ENCODE data around the gene KREMEN1. TPM values are rescaled to one million over a fixed set of nuclear protein-coding genes. Genes with fewer than 3 reads are reported as not detected.

Gene KREMEN1
- total RNA-seq, 4 donors from 2014 or later = 7.5 to 35.8 (median 15.4) TPM

GRCh38 chr22:29083933-29084591 lies 11.2 kb downstream of the KREMEN1 start:
- no peak for ATAC-seq
- Histone ChIP-seq H3K36me3 (no peaks in the 10 kb centered on the region), H3K9me3 (no peaks in the 10 kb centered on the region), H3K4me1 (peaks cover 10 to 13% of the 10 kb centered on the region in 2 donors), H3K27ac (no peak overlapping the region), H3K27me3 (no peaks in the 10 kb centered on the region), H3K4me3 (no peak overlapping the region)
- intact Hi-C loops (cut with DNase I; ENCODE audit: low total_unique reads) (no loop called here), in situ Hi-C loops (cut with MboI; ENCODE audit: low sequenced_read_pairs in 4 of 4) (no loop called here)
- TF ChIP-seq CTCF (IDR thresholded peaks at IDR 0.05 in 4 of 5, conservative IDR thresholded peaks at IDR 0.05 in 1 of 5) = no peak
- TF ChIP-seq POLR2A (IDR thresholded peaks at IDR 0.05) = no peak
- no peak for DNase-seq

GRCh38 chr22:29087012-29087411 lies 14.2 kb downstream of the KREMEN1 start:
- Histone ChIP-seq H3K4me3 (no peak overlapping the region), H3K27me3 (no peaks in the 10 kb centered on the region), H3K36me3 (no peaks in the 10 kb centered on the region), H3K4me1 (peaks cover 0 to 4% of the 10 kb centered on the region in 2 donors), H3K27ac (no peak overlapping the region), H3K9me3 (no peaks in the 10 kb centered on the region)
- ATAC-seq (no peak), DNase-seq (no peak)
- intact Hi-C loops (cut with DNase I; ENCODE audit: low total_unique reads) = no loop called here
- in situ Hi-C loops (cut with MboI; ENCODE audit: low sequenced_read_pairs in 4 of 4) = no loop called here
- TF ChIP-seq CTCF (IDR thresholded peaks at IDR 0.05 in 4 of 5, conservative IDR thresholded peaks at IDR 0.05 in 1 of 5) = no peak
- TF ChIP-seq POLR2A (IDR thresholded peaks at IDR 0.05) = no peak

DNA sequence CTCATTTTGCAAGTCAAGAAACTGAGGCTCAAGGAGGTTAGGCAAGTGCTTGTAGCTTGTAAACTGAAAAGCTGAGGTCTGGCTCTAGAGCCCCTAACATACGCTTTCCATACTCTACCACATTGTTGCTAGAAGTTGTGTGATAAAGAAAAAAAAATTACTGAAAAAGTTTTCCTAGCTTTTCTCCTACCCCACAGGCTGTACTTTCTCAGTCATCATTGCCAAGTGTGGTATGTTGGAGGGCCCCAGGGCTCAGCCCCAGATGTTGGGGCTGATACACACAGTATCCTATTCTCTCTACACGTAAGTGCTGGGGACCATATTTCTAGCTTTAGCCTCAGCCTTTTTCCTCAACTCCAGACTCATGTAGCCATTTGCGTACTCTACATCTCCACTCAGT lies 16.0 kb downstream of the KREMEN1 start:
- in situ Hi-C loops (cut with MboI; ENCODE audit: low sequenced_read_pairs in 4 of 4) (no loop called here), intact Hi-C loops (cut with DNase I; ENCODE audit: low total_unique reads) (no loop called here)
- H3K36me3 ChIP-seq = no peaks in the 10 kb centered on the region
- H3K9me3 ChIP-seq = no peaks in the 10 kb centered on the region
- peaks cover 16 to 21% of the 10 kb centered on the region in 2 donors for H3K4me1 ChIP-seq
- ATAC-seq (no peak), DNase-seq (no peak)
- no peaks in the 10 kb centered on the region for H3K27me3 ChIP-seq
- TF ChIP-seq POLR2A (IDR thresholded peaks at IDR 0.05) (no peak), CTCF (IDR thresholded peaks at IDR 0.05 in 4 of 5, conservative IDR thresholded peaks at IDR 0.05 in 1 of 5) (no peak)
- H3K4me3 ChIP-seq = no peak overlapping the region
- H3K27ac ChIP-seq = no peak overlapping the region

DNA sequence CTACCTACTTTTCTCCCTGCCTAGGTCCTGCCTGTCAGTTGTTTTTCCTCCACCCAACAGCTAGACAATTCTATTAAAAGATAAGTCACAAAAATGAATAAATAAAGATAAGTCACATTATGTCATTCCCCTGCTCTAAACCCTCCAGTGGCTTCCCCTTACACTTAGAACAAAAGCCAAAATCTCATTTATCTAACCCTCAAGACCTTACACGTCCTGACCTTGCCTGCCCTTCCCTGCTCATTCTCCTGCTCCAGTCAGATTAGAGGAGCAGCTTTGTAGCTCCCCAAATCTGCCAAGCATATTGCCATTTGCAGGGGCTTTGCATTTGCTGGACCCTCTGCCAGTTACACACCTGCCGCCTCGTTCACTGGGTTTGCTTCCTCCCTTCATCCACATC lies 16.7 kb downstream of the KREMEN1 start:
- in situ Hi-C loops (cut with MboI; ENCODE audit: low sequenced_read_pairs in 4 of 4) (no loop called here), intact Hi-C loops (cut with DNase I; ENCODE audit: low total_unique reads) (no loop called here)
- ATAC-seq (no peak), DNase-seq (no peak)
- Histone ChIP-seq H3K4me1 (peaks cover 16 to 24% of the 10 kb centered on the region in 2 donors), H3K4me3 (no peak overlapping the region), H3K27me3 (no peaks in the 10 kb centered on the region), H3K27ac (no peak overlapping the region), H3K9me3 (no peaks in the 10 kb centered on the region), H3K36me3 (no peaks in the 10 kb centered on the region)
- TF ChIP-seq CTCF (IDR thresholded peaks at IDR 0.05 in 4 of 5, conservative IDR thresholded peaks at IDR 0.05 in 1 of 5) (no peak), POLR2A (IDR thresholded peaks at IDR 0.05) (no peak)

GRCh38 chr22:29090039-29090438 lies 17.2 kb downstream of the KREMEN1 start:
- DNase-seq (no peak), ATAC-seq (no peak)
- TF ChIP-seq CTCF (IDR thresholded peaks at IDR 0.05 in 4 of 5, conservative IDR thresholded peaks at IDR 0.05 in 1 of 5) (no peak), POLR2A (IDR thresholded peaks at IDR 0.05) (no peak)
- Histone ChIP-seq H3K36me3 (no peaks in the 10 kb centered on the region), H3K27ac (no peak overlapping the region), H3K4me3 (no peak overlapping the region), H3K27me3 (no peaks in the 10 kb centered on the region), H3K4me1 (peaks cover 16 to 24% of the 10 kb centered on the region in 2 donors), H3K9me3 (no peaks in the 10 kb centered on the region)
- intact Hi-C loops (cut with DNase I; ENCODE audit: low total_unique reads) (no loop called here), in situ Hi-C loops (cut with MboI; ENCODE audit: low sequenced_read_pairs in 4 of 4) (loop anchor here in 1 of 4 donors (10.0 kb wide), 1 partner anchor 65 kb away; no protein-coding TSS in a partner anchor)
